PFSK-1 (cell line): ENCODE results near the gene INHBB.

Experiments used
- FOXP2 ChIP-seq: optimal IDR thresholded peaks from 2 replicates; pipeline ENCODE3; 2011; ENCODE audit warnings: borderline replicate concordance, control low read depth, inconsistent platforms; ENCODE audit not compliant: insufficient read depth; ENCODE audit errors: extremely low read length, extremely low read depth
- POLR2AphosphoS5 ChIP-seq: IDR thresholded peaks from 2 replicates; pipeline ENCODE4 v1.6.1; 2012; ENCODE audit warnings: low read depth, mild to moderate bottlenecking, control low read depth, low read length, moderate library complexity
- REST ChIP-seq, 2 experiments: IDR thresholded peaks; 2 replicates each; pipeline versions ENCODE4 v1.6.1 to v1.8.0; 2011 to 2012; ENCODE audit warnings: low read depth in 2 of 2, low read length in 2 of 2, control low read depth in 1 of 2, inconsistent platforms in 1 of 2, mild to moderate bottlenecking in 1 of 2, moderate library complexity in 1 of 2; ENCODE audit not compliant: insufficient read depth in 1 of 2
- SIN3A ChIP-seq: IDR thresholded peaks from 2 replicates; pipeline ENCODE4 v1.6.1; 2012; ENCODE audit warnings: mild to moderate bottlenecking, low read length, moderate library complexity, borderline replicate concordance; ENCODE audit not compliant: insufficient read depth
- TAF1 ChIP-seq: IDR thresholded peaks from 2 replicates; pipeline ENCODE4 v1.6.1; 2012; ENCODE audit warnings: low read length, control low read depth, borderline replicate concordance; ENCODE audit not compliant: insufficient read depth

The INHBB gene

GRCh38 chr2:120316528-120317179, 29.3 kb upstream of the INHBB start:
- no peak for TF ChIP-seq TAF1
- no peak for TF ChIP-seq REST (IDR thresholded peaks at IDR 0.05; ENCODE audit: insufficient read depth in 1 of 2, low read depth in 2 of 2, low read length in 2 of 2)
- no peak for TF ChIP-seq POLR2AphosphoS5
- TF ChIP-seq SIN3A = no peak
- TF ChIP-seq FOXP2 = no peak

GRCh38 chr2:120317180-120317533, 28.8 kb upstream of the INHBB start:
- TF ChIP-seq FOXP2 = no peak
- TF ChIP-seq POLR2AphosphoS5 = no peak
- TF ChIP-seq REST (IDR thresholded peaks at IDR 0.05; ENCODE audit: insufficient read depth in 1 of 2, low read depth in 2 of 2, low read length in 2 of 2) = no peak
- TF ChIP-seq SIN3A = no peak
- no peak for TF ChIP-seq TAF1

- TF ChIP-seq REST (IDR thresholded peaks at IDR 0.05; ENCODE audit: insufficient read depth in 1 of 2, low read depth in 2 of 2, low read length in 2 of 2) (no peak), TAF1 (no peak), FOXP2 (no peak), SIN3A (no peak), POLR2AphosphoS5 (no peak)
These were observed 28.0 kb upstream of the INHBB start for GRCh38 chr2:120317916-120318315.

- TF ChIP-seq FOXP2 = no peak
- no peak for TF ChIP-seq REST (IDR thresholded peaks at IDR 0.05; ENCODE audit: insufficient read depth in 1 of 2, low read depth in 2 of 2, low read length in 2 of 2)
- no peak for TF ChIP-seq TAF1
- TF ChIP-seq POLR2AphosphoS5 = no peak
- TF ChIP-seq SIN3A = no peak
These were observed 27.3 kb upstream of the INHBB start for GRCh38 chr2:120318626-120319025.

- TF ChIP-seq REST (IDR thresholded peaks at IDR 0.05; ENCODE audit: insufficient read depth in 1 of 2, low read depth in 2 of 2, low read length in 2 of 2) = no peak
These were observed 26.8 kb upstream of the INHBB start for GRCh38 chr2:120319123-120319522.
